ENCODE data around the gene PCMT1.

PCMT1 gene

GRCh38 chr6:149856256-149856994 lies 106.9 kb downstream of the PCMT1 start:
- DNase-seq = no peak

GRCh38 chr6:149857541-149857940 lies 108.0 kb downstream of the PCMT1 start:
- DNase-seq = no peak

GRCh38 chr6:149859368-149859767 lies 109.8 kb downstream of the PCMT1 start:
- no peak for DNase-seq

- no peak for DNase-seq
Measured at GRCh38 chr6:149859938-149860337, 110.4 kb downstream of the PCMT1 start.

- no peak for DNase-seq
Measured at GRCh38 chr6:149860513-149860833, 110.9 kb downstream of the PCMT1 start.

Measured in stimulated activated CD8-positive, alpha-beta memory T cell treated with anti-CD3 and anti-CD28 coated beads, Interleukin-4, amount 100 ng/mL, for 48 hours (primary cell).